ENCODE results near the gene UBE2G2. TPM values are rescaled to one million over a fixed set of nuclear protein-coding genes. Genes with fewer than 3 reads are reported as not detected.

UBE2G2 gene
- total and polyA plus RNA-seq, 2 donors (not counting 3 experiments of a cell fraction or from before 2014, with no cell fraction given), result 95.0 to 114 TPM

DNA sequence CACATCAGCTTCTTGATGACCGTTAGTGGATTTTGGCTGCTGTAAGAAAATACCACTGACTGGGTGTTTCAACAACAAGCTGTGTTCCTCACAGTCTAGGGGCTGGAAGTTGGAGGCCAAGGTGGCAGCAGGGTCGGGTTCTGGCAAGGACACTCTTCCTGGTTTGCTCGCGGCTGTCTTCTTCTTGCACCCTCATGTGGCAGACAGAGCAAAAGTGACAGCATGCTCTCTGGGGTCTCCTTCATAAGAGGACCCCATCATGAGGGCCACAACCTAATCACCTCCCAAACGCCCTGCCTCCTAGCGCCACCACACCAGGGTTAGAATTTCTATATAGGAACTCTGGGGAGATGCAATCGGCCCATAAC lies 71.6 kb downstream of the UBE2G2 start:
- CTCF ChIA-PET, result interaction anchor here (1.7 kb wide), 1 partner anchor 23 kb away, joined by 5 read pairs; no protein-coding TSS in a partner anchor
- no peak for FAIRE-seq
- Histone ChIP-seq H3K27ac (ENCODE audit: insufficient read depth, low read depth, low read length) (no peak overlapping the region), H3K4me3 (replicated peaks in 1 of 3; ENCODE audit: insufficient read depth in 1 of 3, low read depth in 1 of 3, low read length in 3 of 3) (no peak overlapping the region), H3K4me1 (ENCODE audit: control insufficient read depth, extremely low read depth, insufficient read depth, low read length) (no peaks in the 10 kb centered on the region), H3K9ac (replicated peaks; ENCODE audit: extremely low read depth, insufficient read depth, low read length) (no peak overlapping the region), H4K20me1 (replicated peaks; ENCODE audit: control insufficient read depth, extremely low read depth, insufficient read depth, low read length) (no peaks in the 10 kb centered on the region), H3K9me3 (replicated peaks; ENCODE audit: control insufficient read depth, insufficient read depth, low read length) (no peaks in the 10 kb centered on the region), H3K79me2 (ENCODE audit: control insufficient read depth, insufficient read depth, low read length) (no peaks in the 10 kb centered on the region), H2AFZ (ENCODE audit: low read depth, low read length) (no peak overlapping the region), H3K36me3 (ENCODE audit: control insufficient read depth in 2 of 2, extremely low read depth in 1 of 2, insufficient read depth in 2 of 2, low read length in 2 of 2) (no peaks in the 10 kb centered on the region), H3K4me2 (ENCODE audit: insufficient read depth, low read length) (no peak overlapping the region), H3K9me1 (replicated peaks; ENCODE audit: control insufficient read depth, extremely low read depth, insufficient read depth, low read length) (no peaks in the 10 kb centered on the region), H3K27me3 (ENCODE audit: control insufficient read depth in 2 of 2, insufficient read depth in 2 of 2, low read length in 2 of 2) (peaks cover 7 to 10% of the 10 kb centered on the region in 2 experiments)
- TF ChIP-seq MYC (IDR thresholded peaks at IDR 0.05; ENCODE audit: low read depth, low read length) (no peak), GATA2 (IDR thresholded peaks at IDR 0.05; ENCODE audit: insufficient read depth, insufficient read length, low read depth, low read length) (no peak), FOS (IDR thresholded peaks at IDR 0.05; ENCODE audit: borderline replicate concordance, insufficient read depth, low read length) (no peak), POLR2A (IDR thresholded peaks at IDR 0.05; ENCODE audit: low read depth, low read length) (no peak), EZH2 (IDR thresholded peaks at IDR 0.05; ENCODE audit: borderline replicate concordance, low read depth, low read length, severe bottlenecking) (no peak), POLR2AphosphoS5 (IDR thresholded peaks at IDR 0.05; ENCODE audit: insufficient read depth, low read depth, low read length) (no peak), JUN (IDR thresholded peaks at IDR 0.05; ENCODE audit: borderline replicate concordance, insufficient read depth, insufficient read length, low read depth) (no peak)
- TF ChIP-seq, protein P1, sequence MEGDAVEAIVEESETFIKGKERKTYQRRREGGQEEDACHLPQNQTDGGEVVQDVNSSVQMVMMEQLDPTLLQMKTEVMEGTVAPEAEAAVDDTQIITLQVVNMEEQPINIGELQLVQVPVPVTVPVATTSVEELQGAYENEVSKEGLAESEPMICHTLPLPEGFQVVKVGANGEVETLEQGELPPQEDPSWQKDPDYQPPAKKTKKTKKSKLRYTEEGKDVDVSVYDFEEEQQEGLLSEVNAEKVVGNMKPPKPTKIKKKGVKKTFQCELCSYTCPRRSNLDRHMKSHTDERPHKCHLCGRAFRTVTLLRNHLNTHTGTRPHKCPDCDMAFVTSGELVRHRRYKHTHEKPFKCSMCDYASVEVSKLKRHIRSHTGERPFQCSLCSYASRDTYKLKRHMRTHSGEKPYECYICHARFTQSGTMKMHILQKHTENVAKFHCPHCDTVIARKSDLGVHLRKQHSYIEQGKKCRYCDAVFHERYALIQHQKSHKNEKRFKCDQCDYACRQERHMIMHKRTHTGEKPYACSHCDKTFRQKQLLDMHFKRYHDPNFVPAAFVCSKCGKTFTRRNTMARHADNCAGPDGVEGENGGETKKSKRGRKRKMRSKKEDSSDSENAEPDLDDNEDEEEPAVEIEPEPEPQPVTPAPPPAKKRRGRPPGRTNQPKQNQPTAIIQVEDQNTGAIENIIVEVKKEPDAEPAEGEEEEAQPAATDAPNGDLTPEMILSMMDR (IDR thresholded peaks at IDR 0.05; ENCODE audit: extremely low read depth in 1 of 2, insufficient read depth in 1 of 2, low read depth in 1 of 2, low read length in 2 of 2), result no peak
- TF ChIP-seq, protein P2, sequence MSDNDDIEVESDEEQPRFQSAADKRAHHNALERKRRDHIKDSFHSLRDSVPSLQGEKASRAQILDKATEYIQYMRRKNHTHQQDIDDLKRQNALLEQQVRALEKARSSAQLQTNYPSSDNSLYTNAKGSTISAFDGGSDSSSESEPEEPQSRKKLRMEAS (IDR thresholded peaks at IDR 0.05; ENCODE audit: insufficient read depth, insufficient read length), result no peak
- intact Hi-C loops (cut with micrococcal nuclease), result no loop called here
- POLR2A ChIA-PET, result no interaction called here
- dilution Hi-C loops (cut with MboI; ENCODE audit: extremely low pct_ligation_motif_present, low sequenced_read_pairs), result no loop called here
- DNase-seq (ENCODE audit: low read depth, low spot score), result no peak
- BruUV-seq (replicated peaks), result no TSS peak
